GM23338 (cell line): ENCODE data around the gene RIN3. TPM values are rescaled to one million over a fixed set of nuclear protein-coding genes. Genes with fewer than 3 reads are reported as not detected.

Source experiments
- ATAC-seq: fragments of 200-7000 bp; cut with Tn5 transposase; 3 replicates; pipeline ENCODE4 v1.9.1; 2020
- DNase-seq: peaks from one replicate; pipeline ENCODE4 v3.0.0-alpha.2; 2015; ENCODE audit warnings: low spot score
- H2AFZ ChIP-seq: fragments of 200-600 bp; sonication (generic); 2 replicates; pipeline ENCODE4 v1.8.0; 2016; ENCODE audit warnings: antibody characterized with exemption, mild to moderate bottlenecking, moderate library complexity
- H3F3A ChIP-seq: fragments of 200-600 bp; sonication (generic); replicated peaks from 2 replicates; pipeline ENCODE4 v1.8.0; 2017; ENCODE audit warnings: antibody characterized with exemption, mixed run types, low read depth
- H3K27ac ChIP-seq: fragments of 200-600 bp; sonication (generic); 2 replicates; pipeline ENCODE4 v1.6.1; 2016; ENCODE audit warnings: low read depth
- H3K27me3 ChIP-seq: fragments of 200-600 bp; sonication (generic); 2 replicates; pipeline ENCODE4 v1.8.0; 2016; ENCODE audit warnings: mild to moderate bottlenecking, mixed run types, moderate library complexity; ENCODE audit not compliant: insufficient read depth
- H3K36me3 ChIP-seq: fragments of 200-600 bp; sonication (generic); 2 replicates; pipeline ENCODE4 v1.8.0; 2016; ENCODE audit warnings: mild to moderate bottlenecking; ENCODE audit not compliant: insufficient read depth
- H3K4me1 ChIP-seq: fragments of 200-600 bp; sonication (generic); 2 replicates; pipeline ENCODE4 v1.8.0; 2016; ENCODE audit warnings: mild to moderate bottlenecking, moderate library complexity; ENCODE audit not compliant: insufficient read depth
- H3K4me2 ChIP-seq: fragments of 200-600 bp; sonication (generic); 2 replicates; pipeline ENCODE4 v1.7.1; 2017; ENCODE audit warnings: mixed run types
- H3K4me3 ChIP-seq: fragments of 200-600 bp; sonication (generic); 2 replicates; pipeline ENCODE4 v1.6.1; 2016; ENCODE audit warnings: mixed run types
- H3K79me2 ChIP-seq: fragments of 200-600 bp; sonication (generic); replicated peaks from 2 replicates; pipeline ENCODE4 v1.8.0; 2017; ENCODE audit warnings: mild to moderate bottlenecking; ENCODE audit not compliant: insufficient read depth
- H3K9me2 ChIP-seq: fragments of 200-600 bp; sonication (generic); 2 replicates; pipeline ENCODE4 v1.8.0; 2017; ENCODE audit not compliant: insufficient read depth
- H4K20me1 ChIP-seq: fragments of 200-600 bp; sonication (generic); replicated peaks from 2 replicates; pipeline ENCODE4 v1.8.0; 2017; ENCODE audit warnings: mild to moderate bottlenecking; ENCODE audit not compliant: insufficient read depth
- H3K27ac Mint-ChIP-seq: 2 replicates; pipeline ENCODE4 v1.8.0; 2020; ENCODE audit warnings: inconsistent platforms, mild to moderate bottlenecking, moderate library complexity, mixed read lengths
- H3K27me3 Mint-ChIP-seq: 3 replicates; pipeline ENCODE4 v1.8.0; 2022; ENCODE audit warnings: low read depth, mild to moderate bottlenecking, moderate library complexity, mixed read lengths, inconsistent platforms; ENCODE audit not compliant: insufficient read depth, poor library complexity
- H3K36me3 Mint-ChIP-seq: 3 replicates; pipeline ENCODE4 v1.8.0; 2021; ENCODE audit warnings: low read depth, mild to moderate bottlenecking, inconsistent platforms, moderate library complexity, mixed read lengths
- H3K4me1 Mint-ChIP-seq: 3 replicates; pipeline ENCODE4 v1.8.0; 2020; ENCODE audit warnings: mild to moderate bottlenecking, inconsistent platforms, mixed read lengths
- H3K4me3 Mint-ChIP-seq: 3 replicates; pipeline ENCODE4 v1.8.0; 2021; ENCODE audit warnings: moderate library complexity, mild to moderate bottlenecking, inconsistent platforms, mixed read lengths
- H3K9me3 Mint-ChIP-seq: 3 replicates; pipeline ENCODE4 v1.8.0; 2020; ENCODE audit warnings: moderate library complexity, mild to moderate bottlenecking, inconsistent platforms, mixed read lengths
- CREB1 ChIP-seq: fragments of 250-450 bp; sonication (Bioruptor Pico); IDR thresholded peaks from 2 replicates; pipeline ENCODE4 v1.5.0; 2020; ENCODE audit warnings: low read depth, mild to moderate bottlenecking, moderate library complexity
- EZH2 ChIP-seq: fragments of 200-600 bp; sonication (generic); IDR thresholded peaks from one replicate; pipeline ENCODE4 v1.8.0; 2017; ENCODE audit warnings: antibody characterized with exemption, mild to moderate bottlenecking, low read depth; ENCODE audit not compliant: unreplicated experiment
- EZH2phosphoT487 ChIP-seq: fragments of 200-600 bp; sonication (generic); IDR thresholded peaks from one replicate; pipeline ENCODE4 v1.8.1; 2018; ENCODE audit warnings: antibody characterized with exemption; ENCODE audit not compliant: unreplicated experiment
- NANOG ChIP-seq: IDR thresholded peaks from 2 replicates; pipeline ENCODE4 v1.6.1; 2016; ENCODE audit warnings: antibody characterized with exemption, borderline replicate concordance
- POLR2AphosphoS5 ChIP-seq: IDR thresholded peaks from 2 replicates; pipeline ENCODE4 v1.6.1; 2016; ENCODE audit warnings: antibody characterized with exemption, low read depth
- REST ChIP-seq: IDR thresholded peaks from one replicate; pipeline ENCODE4 v1.6.1; 2018; ENCODE audit warnings: antibody characterized with exemption; ENCODE audit not compliant: unreplicated experiment
- STAT1 ChIP-seq: IDR thresholded peaks from one replicate; pipeline ENCODE4 v1.6.1; 2016; ENCODE audit warnings: antibody characterized with exemption; ENCODE audit not compliant: unreplicated experiment
- ZNF114 ChIP-seq: fragments of 250-450 bp; sonication (Bioruptor Pico); IDR thresholded peaks from 2 replicates; pipeline ENCODE4 v1.5.0; 2020; ENCODE audit warnings: mild to moderate bottlenecking, moderate library complexity
- ZNF331 ChIP-seq: fragments of 250-450 bp; sonication (Bioruptor Pico); IDR thresholded peaks from 2 replicates; pipeline ENCODE4 v1.5.0; 2020; ENCODE audit warnings: low read depth, mild to moderate bottlenecking, moderate library complexity
- ZNF462 ChIP-seq: fragments of 250-450 bp; sonication (Bioruptor Pico); IDR thresholded peaks from 2 replicates; pipeline ENCODE4 v1.5.0; 2020; ENCODE audit warnings: mild to moderate bottlenecking, moderate library complexity
- polyA plus RNA-seq: library from polyadenylated mRNA; unstranded; fragments of >200 nt; fragmentation: Nextera tagmentation; extraction: Ambion mirVana; gene quantifications from 2 replicates; pipeline ENCODE4 v1.2.1, GENCODE V29; 2016
- total RNA-seq: library from RNA; depleted of rRNA; stranded (reverse); fragments of >200 nt; shearing (Covaris generic); gene quantifications from 2 replicates; pipeline ENCODE4 v1.2.3, GENCODE V29; 2014

The RIN3 gene
- total and polyA plus RNA-seq, 2 experiments from 2014 or later = 0.97 to 1.5 TPM

DNA sequence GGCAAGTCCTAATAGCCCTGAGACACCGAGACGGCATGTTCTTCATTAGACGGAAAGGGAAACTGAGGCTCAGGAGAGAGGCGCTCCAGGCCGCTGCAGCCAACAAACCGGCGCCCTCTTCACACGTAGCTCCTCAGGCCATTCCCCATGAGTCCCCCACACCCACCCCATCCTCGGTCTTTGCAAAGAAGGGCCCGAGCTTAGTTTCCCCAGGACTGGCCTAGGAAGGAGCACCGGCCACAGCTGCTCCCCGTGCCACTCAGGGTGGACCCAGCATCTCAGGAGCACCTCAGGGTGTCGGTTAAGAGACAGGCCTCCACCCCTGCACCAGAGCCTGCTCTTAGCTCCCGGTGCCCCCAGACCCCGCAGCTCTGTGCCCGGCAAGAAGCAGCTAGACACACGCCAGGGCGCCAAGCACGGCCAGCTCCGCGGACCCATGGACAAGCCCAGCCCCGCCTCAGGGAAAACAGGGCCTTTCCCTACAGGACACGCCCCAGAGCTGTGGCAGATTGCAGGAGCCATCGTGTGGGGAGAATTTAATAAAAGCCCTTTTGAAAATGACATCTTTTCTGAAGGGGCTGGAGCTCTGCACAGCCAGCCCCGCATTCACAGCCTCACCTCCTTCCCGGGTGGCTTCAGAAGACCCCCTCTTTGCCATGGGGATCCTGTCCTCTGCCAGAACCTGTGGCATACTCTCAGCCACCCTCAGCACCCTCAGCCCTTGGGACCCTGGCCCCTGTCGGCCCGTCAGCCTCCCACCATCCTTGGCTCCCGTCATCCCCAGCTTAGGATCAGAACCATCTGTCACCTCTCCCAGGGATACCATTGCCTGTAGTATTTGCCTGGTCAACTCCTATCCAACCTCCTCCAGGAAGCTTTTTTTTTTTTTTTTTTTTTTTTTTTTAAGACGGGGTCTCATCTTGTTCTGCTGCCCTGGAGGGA, 175.1 kb downstream of the RIN3 start:
- H3K27ac Mint-ChIP-seq = no peak overlapping the region
- Histone ChIP-seq H3K36me3 (no peaks in the 10 kb centered on the region), H3K27me3 (peaks cover 23% of the 10 kb centered on the region), H3K4me1 (no peaks in the 10 kb centered on the region), H2AFZ (peak overlapping the region; percentile 90), H3K4me2 (peak overlapping the region; percentile 81), H3K27ac (no peak overlapping the region), H3K79me2 (no peaks in the 10 kb centered on the region), H3K4me3 (peak overlapping the region; percentile 63), H4K20me1 (no peaks in the 10 kb centered on the region), H3K9me2 (no peaks in the 10 kb centered on the region), H3F3A (no peaks in the 10 kb centered on the region)
- peak overlapping the region; percentile 59 for H3K4me3 Mint-ChIP-seq
- ATAC-seq = peak; percentile 1; the same call in 1 of the 3 replicates
- H3K27me3 Mint-ChIP-seq = peaks cover 28% of the 10 kb centered on the region
- no peaks in the 10 kb centered on the region for H3K9me3 Mint-ChIP-seq
- no peaks in the 10 kb centered on the region for H3K36me3 Mint-ChIP-seq
- TF ChIP-seq ZNF114 (CRISPR knock-in tag) (no peak), POLR2AphosphoS5 (no peak), EZH2 (no peak), ZNF331 (CRISPR knock-in tag) (no peak), REST (no peak), CREB1 (CRISPR knock-in tag) (no peak), ZNF462 (no peak), STAT1 (no peak), NANOG (no peak), EZH2phosphoT487 (no peak)
- H3K4me1 Mint-ChIP-seq = no peaks in the 10 kb centered on the region
- DNase-seq = peak; percentile 32
